Neutrophil (primary cell): ENCODE data around the gene OSBP2.
"Not testable (repeated sequence)": the region's sequence is repeated elsewhere in the genome, so short reads cannot be mapped to it uniquely, and the experiment has no call there.

Source experiments
- H3K27ac ChIP-seq: fragments of 200-600 bp; sonication (generic); 2 replicates; pipeline ENCODE4 v1.5.1; 2016; ENCODE audit warnings: mild to moderate bottlenecking, moderate library complexity
- H3K27me3 ChIP-seq: fragments of 200-600 bp; sonication (generic); 2 replicates; pipeline ENCODE4 v1.6.0; 2016; ENCODE audit warnings: mild to moderate bottlenecking
- H3K36me3 ChIP-seq: fragments of 200-600 bp; sonication (generic); 2 replicates; pipeline ENCODE4 v1.5.1; 2017
- H3K4me1 ChIP-seq, 2 experiments: fragments of 200-600 bp in 1 of 2; sonication (generic) in 1 of 2; 1 replicate in 1 of 2; 2 replicates in 1 of 2; pipeline versions ENCODE4 v1.5.1 to v1.6.1; 2013 to 2016; ENCODE audit warnings: low read depth in 1 of 2, low read length in 1 of 2, mild to moderate bottlenecking in 1 of 2, moderate library complexity in 1 of 2; ENCODE audit not compliant: control insufficient read depth in 1 of 2, insufficient read depth in 1 of 2
- H3K4me3 ChIP-seq, 2 experiments: fragments of 200-600 bp in 1 of 2; sonication (generic) in 1 of 2; 1 replicate in 1 of 2; 2 replicates in 1 of 2; pipeline ENCODE4 v1.5.1; 2013 to 2016; ENCODE audit warnings: low read depth in 1 of 2, low read length in 1 of 2, mild to moderate bottlenecking in 1 of 2, moderate library complexity in 1 of 2
- H3K9me3 ChIP-seq: fragments of 200-600 bp; sonication (generic); 2 replicates; pipeline ENCODE4 v1.5.1; 2016
- TF ChIP-seq, protein P1 (sequence below): fragments of 200-600 bp; sonication (generic); IDR thresholded peaks from 2 replicates; pipeline ENCODE4 v1.5.1; 2016; ENCODE audit warnings: antibody characterized with exemption

Gene OSBP2

DNA sequence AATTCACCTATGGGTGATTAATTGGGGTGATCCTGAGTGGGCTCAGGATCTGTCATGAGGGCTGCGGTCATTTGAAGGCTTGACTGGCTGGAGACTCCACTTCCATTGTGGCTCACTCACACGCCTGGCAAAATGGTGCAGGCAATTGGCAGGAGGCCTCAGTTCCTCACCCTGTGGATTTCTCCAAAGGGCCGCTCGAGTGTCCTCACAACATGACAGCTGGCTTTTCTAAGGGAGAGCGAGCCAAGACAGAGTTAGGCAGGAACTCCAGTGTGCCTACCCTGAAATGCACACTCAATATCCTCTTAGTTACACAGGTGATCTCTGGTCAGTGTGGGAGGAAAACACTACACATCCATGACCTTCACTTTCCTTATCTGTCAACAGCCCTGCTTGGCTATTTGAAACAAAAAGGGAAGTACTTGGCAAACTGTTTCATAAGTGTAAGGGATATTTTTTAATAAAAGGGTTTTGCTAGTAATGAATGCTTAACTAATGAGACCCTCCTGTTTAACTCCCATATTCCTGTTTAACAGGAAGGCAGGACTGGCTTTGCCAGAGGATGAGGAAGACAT, 25.7 kb downstream of the OSBP2 start:
- Histone ChIP-seq H3K4me1 (no peaks in the 10 kb centered on the region), H3K9me3 (no peaks in the 10 kb centered on the region), H3K36me3 (no peaks in the 10 kb centered on the region), H3K27me3 (no peaks in the 10 kb centered on the region), H3K27ac (no peak overlapping the region), H3K4me3 (no peak overlapping the region)
- TF ChIP-seq, protein P1, sequence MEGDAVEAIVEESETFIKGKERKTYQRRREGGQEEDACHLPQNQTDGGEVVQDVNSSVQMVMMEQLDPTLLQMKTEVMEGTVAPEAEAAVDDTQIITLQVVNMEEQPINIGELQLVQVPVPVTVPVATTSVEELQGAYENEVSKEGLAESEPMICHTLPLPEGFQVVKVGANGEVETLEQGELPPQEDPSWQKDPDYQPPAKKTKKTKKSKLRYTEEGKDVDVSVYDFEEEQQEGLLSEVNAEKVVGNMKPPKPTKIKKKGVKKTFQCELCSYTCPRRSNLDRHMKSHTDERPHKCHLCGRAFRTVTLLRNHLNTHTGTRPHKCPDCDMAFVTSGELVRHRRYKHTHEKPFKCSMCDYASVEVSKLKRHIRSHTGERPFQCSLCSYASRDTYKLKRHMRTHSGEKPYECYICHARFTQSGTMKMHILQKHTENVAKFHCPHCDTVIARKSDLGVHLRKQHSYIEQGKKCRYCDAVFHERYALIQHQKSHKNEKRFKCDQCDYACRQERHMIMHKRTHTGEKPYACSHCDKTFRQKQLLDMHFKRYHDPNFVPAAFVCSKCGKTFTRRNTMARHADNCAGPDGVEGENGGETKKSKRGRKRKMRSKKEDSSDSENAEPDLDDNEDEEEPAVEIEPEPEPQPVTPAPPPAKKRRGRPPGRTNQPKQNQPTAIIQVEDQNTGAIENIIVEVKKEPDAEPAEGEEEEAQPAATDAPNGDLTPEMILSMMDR, result no peak

DNA sequence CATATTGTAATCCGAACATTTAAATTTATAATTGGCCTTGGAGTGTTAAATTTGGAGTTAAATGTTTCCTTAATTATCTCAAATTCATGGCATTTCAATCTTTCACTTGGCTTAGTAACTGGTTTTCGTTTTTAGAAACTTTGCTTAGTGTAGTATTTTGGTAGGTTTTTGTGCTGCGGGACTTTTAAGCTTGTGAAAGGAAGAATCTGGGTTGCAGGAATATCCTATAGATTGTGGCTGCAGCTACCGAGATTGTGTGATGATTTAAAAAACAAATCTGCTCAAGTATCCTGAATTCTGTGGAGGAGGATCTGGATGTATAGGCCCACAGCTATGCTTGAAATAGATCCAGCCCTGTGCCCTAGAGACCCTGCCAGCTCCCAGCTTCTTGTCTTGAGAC, 27.1 kb downstream of the OSBP2 start:
- Histone ChIP-seq H3K27ac (no peak overlapping the region), H3K9me3 (no peaks in the 10 kb centered on the region), H3K4me3 (no peak overlapping the region), H3K4me1 (no peaks in the 10 kb centered on the region), H3K36me3 (no peaks in the 10 kb centered on the region), H3K27me3 (no peaks in the 10 kb centered on the region)
- TF ChIP-seq, protein P1, result no peak

DNA sequence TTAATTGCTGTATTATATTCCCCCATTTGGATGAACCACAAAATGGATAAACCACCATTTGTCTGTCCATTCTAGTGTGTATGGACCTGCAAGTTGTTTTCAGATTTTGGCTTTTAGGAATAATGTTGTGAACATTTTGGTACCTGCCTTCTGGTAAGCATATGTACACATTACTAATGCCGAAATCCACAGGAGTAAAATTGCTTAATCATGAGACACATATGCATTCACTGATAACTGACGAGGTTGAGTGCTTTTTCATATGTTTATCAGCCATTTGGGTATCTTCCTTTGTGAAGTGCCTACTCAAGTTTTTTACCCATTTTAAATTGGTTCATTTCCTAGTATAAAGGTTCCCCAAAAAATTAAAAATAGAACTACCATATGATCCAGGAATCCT, 34.2 kb downstream of the OSBP2 start:
- H3K27me3 ChIP-seq, result peaks cover 11% of the 10 kb centered on the region
- H3K4me1 ChIP-seq, result no peaks in the 10 kb centered on the region
- TF ChIP-seq, protein P1, result no peak
- no peak overlapping the region for H3K4me3 ChIP-seq
- H3K36me3 ChIP-seq, result no peaks in the 10 kb centered on the region
- H3K27ac ChIP-seq, result no peak overlapping the region
- H3K9me3 ChIP-seq, result no peaks in the 10 kb centered on the region

DNA sequence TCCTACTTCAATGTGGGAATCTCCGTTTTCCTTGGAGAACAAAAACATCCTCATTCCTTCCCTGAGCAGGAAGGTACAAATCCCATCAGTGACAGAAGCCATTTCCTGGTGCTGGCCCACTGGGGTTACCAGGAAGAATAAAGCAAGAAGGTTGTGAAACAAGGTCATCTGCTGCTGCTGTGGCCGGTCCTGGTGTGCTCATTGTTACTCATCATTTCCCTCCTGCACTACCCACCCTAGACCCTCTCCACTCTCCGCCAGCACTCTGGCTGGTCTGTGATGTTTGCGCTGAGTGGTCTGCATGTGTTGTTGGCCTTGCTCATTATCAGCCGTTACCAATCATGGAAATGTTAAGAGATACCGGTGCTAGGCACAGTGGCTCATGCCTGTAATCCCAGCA, 37.0 kb downstream of the OSBP2 start:
- Histone ChIP-seq H3K4me3 (no peak overlapping the region), H3K36me3 (no peaks in the 10 kb centered on the region), H3K27ac (no peak overlapping the region), H3K4me1 (no peaks in the 10 kb centered on the region), H3K9me3 (no peaks in the 10 kb centered on the region), H3K27me3 (peaks cover 11% of the 10 kb centered on the region)
- TF ChIP-seq, protein P1, result no peak

DNA sequence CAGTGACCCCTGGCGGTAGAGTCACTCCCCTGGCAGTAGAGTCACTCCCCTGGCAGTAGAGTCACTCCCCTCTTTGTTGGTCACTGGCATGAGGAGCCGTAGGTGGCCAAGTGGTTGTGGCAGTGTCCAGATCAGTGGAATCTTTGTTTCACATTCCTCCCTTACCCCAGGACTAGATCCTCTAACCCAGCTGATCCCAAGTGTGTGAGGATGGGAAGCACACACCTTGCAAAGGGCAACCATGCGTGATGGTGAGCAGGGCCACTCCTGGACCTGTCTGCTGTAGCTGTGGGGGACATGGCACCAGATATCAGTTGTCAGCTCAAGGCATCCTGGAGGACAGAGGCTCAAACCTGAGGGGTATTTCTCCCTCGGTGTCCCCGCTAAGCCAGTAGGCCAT, 37.8 kb downstream of the OSBP2 start:
- no peaks in the 10 kb centered on the region for H3K9me3 ChIP-seq
- no peaks in the 10 kb centered on the region for H3K36me3 ChIP-seq
- H3K4me1 ChIP-seq, result no peaks in the 10 kb centered on the region
- no peak overlapping the region for H3K4me3 ChIP-seq
- H3K27ac ChIP-seq, result no peak overlapping the region
- peaks cover 11% of the 10 kb centered on the region for H3K27me3 ChIP-seq
- TF ChIP-seq, protein P1, result no peak

DNA sequence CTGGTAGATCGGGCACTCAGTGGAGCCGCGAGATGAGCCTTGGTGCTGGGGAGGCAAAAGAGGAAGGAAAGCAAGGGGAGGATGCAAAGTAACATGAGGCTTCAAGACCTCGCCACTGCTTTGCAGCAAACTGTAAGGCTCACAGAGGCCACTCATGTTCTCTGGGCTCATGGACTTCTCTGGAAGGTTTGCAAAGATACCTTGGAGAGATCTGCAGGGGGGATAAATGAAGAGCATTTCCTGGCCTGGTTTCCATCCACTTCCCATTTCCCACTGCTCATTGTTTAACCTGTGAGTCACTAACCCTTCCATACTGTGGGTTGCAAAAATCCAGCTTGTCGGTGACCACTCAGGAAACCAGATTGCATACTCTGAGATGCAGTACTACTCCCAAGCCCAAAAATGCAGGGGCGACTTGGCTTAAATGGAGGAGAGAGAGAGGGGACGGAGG, 38.5 kb downstream of the OSBP2 start:
- Histone ChIP-seq H3K27ac (no peak overlapping the region), H3K27me3 (peaks cover 11% of the 10 kb centered on the region), H3K4me1 (no peaks in the 10 kb centered on the region), H3K9me3 (no peaks in the 10 kb centered on the region), H3K4me3 (no peak overlapping the region), H3K36me3 (no peaks in the 10 kb centered on the region)
- TF ChIP-seq, protein P1, result no peak

DNA sequence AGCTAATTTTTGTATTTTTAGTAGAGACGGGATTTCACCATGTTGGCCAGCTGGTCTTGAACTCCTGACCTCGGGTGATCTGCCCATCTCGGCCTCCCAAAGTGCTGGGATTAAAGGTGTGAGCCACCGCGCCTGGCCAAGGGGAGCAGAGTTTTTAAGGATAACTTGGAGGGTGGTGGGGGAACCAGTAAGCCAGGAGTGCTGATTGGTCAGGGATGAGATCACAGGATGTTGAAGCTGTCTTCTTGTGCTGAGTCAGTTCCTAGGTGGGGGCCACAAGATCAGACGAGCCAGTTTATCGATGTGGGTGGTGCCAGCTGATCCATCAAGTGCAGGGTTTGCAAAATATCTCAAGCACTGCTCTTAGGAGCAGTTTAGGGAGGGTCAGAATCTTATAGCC, 45.3 kb downstream of the OSBP2 start:
- H3K36me3 ChIP-seq, H3K27ac ChIP-seq, H3K4me1 ChIP-seq, H3K9me3 ChIP-seq, H3K4me3 ChIP-seq: not testable (repeated sequence)
- H3K27me3 ChIP-seq, result peaks cover 21% of the 10 kb centered on the region

DNA sequence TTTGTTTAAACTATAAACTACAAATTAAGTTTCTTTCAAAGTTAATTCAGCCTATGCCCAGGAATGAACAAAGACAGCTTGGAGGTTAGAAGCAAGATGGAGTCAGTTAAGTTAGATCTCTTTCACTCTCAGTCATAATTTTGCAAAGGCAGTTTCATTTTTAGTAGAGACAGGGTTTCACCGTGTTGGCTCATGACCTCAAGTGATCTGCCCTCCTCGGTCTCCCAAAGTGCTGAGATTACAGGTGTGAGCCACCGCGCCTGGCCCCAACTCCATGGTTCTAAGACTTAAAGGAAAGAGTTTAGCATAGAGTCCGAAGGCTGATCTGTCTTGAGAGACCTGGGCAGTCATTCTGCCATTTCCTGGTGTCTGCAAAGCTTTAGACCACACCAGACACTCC, 45.8 kb downstream of the OSBP2 start:
- H3K4me1 ChIP-seq, H3K9me3 ChIP-seq, H3K27ac ChIP-seq, H3K36me3 ChIP-seq, H3K4me3 ChIP-seq: not testable (repeated sequence)
- H3K27me3 ChIP-seq, result peaks cover 21% of the 10 kb centered on the region
